Neuronal stem cell (in vitro differentiated cells): Measurements from ENCODE around the gene EMP1.
A peak's percentile ranks its signal among the peaks of the same experiment; 100 is the strongest.

Experiments
- DNase-seq: peaks from one replicate; pipeline ENCODE4 v3.0.0-alpha.2; 2013; ENCODE audit warnings: low spot score
- H2AFZ ChIP-seq: one replicate; pipeline ENCODE4 v1.6.1; 2013; ENCODE audit warnings: mild to moderate bottlenecking, low read length, inconsistent platforms
- H2AK5ac ChIP-seq: 2 replicates; pipeline ENCODE4 v1.6.1; 2013; ENCODE audit warnings: low read depth, mild to moderate bottlenecking, inconsistent platforms, low read length, moderate library complexity, mixed read lengths
- H2BK120ac ChIP-seq: 2 replicates; pipeline ENCODE4 v1.6.1; 2013; ENCODE audit warnings: low read depth, mild to moderate bottlenecking, inconsistent platforms, low read length, moderate library complexity, mixed read lengths
- H2BK12ac ChIP-seq: one replicate; pipeline ENCODE4 v1.6.1; 2013; ENCODE audit warnings: low read length, inconsistent platforms
- H2BK15ac ChIP-seq: 2 replicates; pipeline ENCODE4 v1.6.1; 2013; ENCODE audit warnings: mild to moderate bottlenecking, low read length, inconsistent platforms, mixed read lengths
- H2BK5ac ChIP-seq: one replicate; pipeline ENCODE4 v1.6.1; 2013; ENCODE audit warnings: inconsistent platforms, mild to moderate bottlenecking, low read length, moderate library complexity
- H3K14ac ChIP-seq: one replicate; pipeline ENCODE4 v1.6.1; 2013; ENCODE audit warnings: low read length, inconsistent platforms
- H3K18ac ChIP-seq: 2 replicates; pipeline ENCODE4 v1.6.1; 2013; ENCODE audit warnings: low read length, inconsistent platforms
- H3K23ac ChIP-seq: 2 replicates; pipeline ENCODE4 v1.6.1; 2013; ENCODE audit warnings: low read depth, mild to moderate bottlenecking, mixed read lengths, low read length, inconsistent platforms; ENCODE audit not compliant: poor library complexity
- H3K27ac ChIP-seq: replicated peaks from 3 replicates; pipeline ENCODE4 v1.5.1; 2013; ENCODE audit warnings: low read length, inconsistent platforms
- H3K27me3 ChIP-seq, 3 experiments: 2 replicates each; pipeline ENCODE4 v1.6.1; 2013; ENCODE audit warnings: low read length in 3 of 3, mild to moderate bottlenecking in 2 of 3, inconsistent platforms in 1 of 3, low read depth in 1 of 3, mixed read lengths in 1 of 3, moderate library complexity in 1 of 3; ENCODE audit not compliant: control insufficient read depth in 3 of 3, insufficient read depth in 3 of 3
- H3K36me3 ChIP-seq, 2 donors: replicated peaks in 1 of 2; 2 replicates each; pipeline ENCODE4 v1.6.1; 2013; ENCODE audit warnings: low read length in 2 of 2; ENCODE audit not compliant: control insufficient read depth in 2 of 2, insufficient read depth in 2 of 2
- H3K4ac ChIP-seq: 2 replicates; pipeline ENCODE4 v1.6.1; 2013; ENCODE audit warnings: inconsistent platforms, mild to moderate bottlenecking, low read length, moderate library complexity
- H3K4me1 ChIP-seq, 2 donors: 1 replicate in 1 of 2; 2 replicates in 1 of 2; pipeline ENCODE4 v1.6.1; 2013; ENCODE audit warnings: low read length in 2 of 2, low read depth in 1 of 2; ENCODE audit not compliant: control insufficient read depth in 2 of 2, insufficient read depth in 1 of 2
- H3K4me2 ChIP-seq: one replicate; pipeline ENCODE4 v1.6.1; 2013; ENCODE audit warnings: mild to moderate bottlenecking, low read length, inconsistent platforms; ENCODE audit not compliant: insufficient read depth, poor library complexity, severe bottlenecking
- H3K4me3 ChIP-seq, 2 donors: 2 replicates each; pipeline ENCODE4 v1.5.1; 2013; ENCODE audit warnings: low read length in 2 of 2, mild to moderate bottlenecking in 2 of 2, inconsistent platforms in 1 of 2, moderate library complexity in 1 of 2
- H3K79me1 ChIP-seq: one replicate; pipeline ENCODE4 v1.6.1; 2013; ENCODE audit warnings: low read depth, mild to moderate bottlenecking, inconsistent platforms, low read length, moderate library complexity
- H3K9ac ChIP-seq: one replicate; pipeline ENCODE4 v1.6.1; 2013; ENCODE audit warnings: mild to moderate bottlenecking, low read depth, low read length, inconsistent platforms; ENCODE audit not compliant: poor library complexity
- H3K9me3 ChIP-seq, 2 donors: replicated peaks in 1 of 2; 2 replicates each; pipeline versions ENCODE3 to v1.6.1; 2013; ENCODE audit warnings: low read length in 2 of 2, mild to moderate bottlenecking in 2 of 2, inconsistent platforms in 1 of 2, low read depth in 1 of 2, mixed read lengths in 1 of 2, moderate library complexity in 1 of 2; ENCODE audit not compliant: control insufficient read depth in 2 of 2, insufficient read depth in 1 of 2
- H4K8ac ChIP-seq: one replicate; pipeline ENCODE4 v1.6.1; 2013; ENCODE audit warnings: low read depth, mild to moderate bottlenecking, inconsistent platforms, low read length, moderate library complexity
- H4K91ac ChIP-seq: one replicate; pipeline ENCODE4 v1.6.1; 2013; ENCODE audit warnings: low read length, low read depth, mild to moderate bottlenecking, inconsistent platforms; ENCODE audit not compliant: poor library complexity
- WGBS, 2 donors: extraction: QIAGEN DNeasy Blood & Tissue Kit; methylation state at CpG; one replicate each; pipeline ENCODE4 v1.1.7; 2013; ENCODE audit warnings: missing lambda C conversion rate in 2 of 2, mixed read lengths in 1 of 2; ENCODE audit not compliant: insufficient read length in 2 of 2, insufficient replicate concordance in 1 of 2; ENCODE audit errors: extremely low coverage in 2 of 2; 5-methylcytosine and 5-hydroxymethylcytosine counted together

The EMP1 gene

DNA sequence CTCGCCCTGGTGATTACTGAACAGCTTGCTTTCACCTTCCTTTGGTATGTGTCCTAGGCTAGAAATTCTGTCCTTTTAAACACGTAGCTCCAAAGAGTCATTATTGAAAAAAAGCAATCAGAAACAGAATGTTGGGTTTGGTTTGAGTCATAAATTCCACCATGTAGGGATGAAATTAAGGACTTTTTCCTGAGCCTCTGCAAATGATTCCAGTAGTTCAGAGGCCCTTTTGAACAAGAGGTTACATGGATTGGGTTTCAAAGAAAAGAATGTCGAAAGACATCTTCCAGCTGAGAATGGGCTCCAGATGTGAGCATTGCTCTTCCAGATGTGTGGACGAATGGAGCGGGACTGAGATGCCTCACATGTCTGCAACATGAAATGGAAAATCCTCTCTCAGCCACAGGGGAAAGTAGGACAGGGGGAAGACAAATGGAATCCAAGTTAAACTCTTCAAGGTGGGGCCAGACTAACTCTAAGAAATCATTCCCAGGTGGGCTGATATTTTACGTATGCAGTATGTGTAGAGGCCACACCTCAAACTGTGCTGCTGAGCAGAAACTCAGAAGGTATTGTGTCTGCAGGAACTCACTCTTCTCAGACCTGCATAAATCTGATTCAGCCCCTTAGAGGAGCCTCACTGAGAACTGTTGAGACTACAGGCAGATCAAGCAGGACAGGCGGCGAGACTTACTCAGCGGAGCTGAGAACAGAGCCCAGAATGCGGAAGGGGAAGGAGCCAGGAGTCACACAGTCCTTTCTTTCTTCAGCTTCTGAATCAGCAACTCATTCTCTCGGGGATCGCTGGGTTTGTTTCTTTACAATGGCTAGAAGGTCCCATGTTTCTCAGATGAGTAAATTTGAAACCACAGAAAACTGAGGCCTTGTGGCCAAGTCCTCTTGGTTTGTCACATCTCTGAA is 23.3 kb upstream of the EMP1 start:
- Histone ChIP-seq H3K14ac (no peak overlapping the region), H3K4me1 (peaks cover 20 to 25% of the 10 kb centered on the region in 2 donors), H3K36me3 (no peaks in the 10 kb centered on the region), H2BK15ac (no peak overlapping the region), H3K9me3 (no peaks in the 10 kb centered on the region), H3K23ac (no peak overlapping the region), H3K27me3 (no peaks in the 10 kb centered on the region), H2AFZ (peak overlapping the region; percentile 85), H3K79me1 (no peaks in the 10 kb centered on the region), H4K8ac (no peak overlapping the region), H2BK12ac (no peak overlapping the region), H2AK5ac (no peak overlapping the region), H3K18ac (no peak overlapping the region), H3K9ac (no peak overlapping the region), H4K91ac (no peak overlapping the region), H3K4ac (no peak overlapping the region), H2BK5ac (no peak overlapping the region), H2BK120ac (no peak overlapping the region), H3K4me2 (no peak overlapping the region), H3K4me3 (no peak overlapping the region), H3K27ac (peak overlapping the region; percentile 47)
- no CpG with 5 or more reads among the region's 12 CpGs for WGBS, 2 donors
- no peak for DNase-seq

DNA sequence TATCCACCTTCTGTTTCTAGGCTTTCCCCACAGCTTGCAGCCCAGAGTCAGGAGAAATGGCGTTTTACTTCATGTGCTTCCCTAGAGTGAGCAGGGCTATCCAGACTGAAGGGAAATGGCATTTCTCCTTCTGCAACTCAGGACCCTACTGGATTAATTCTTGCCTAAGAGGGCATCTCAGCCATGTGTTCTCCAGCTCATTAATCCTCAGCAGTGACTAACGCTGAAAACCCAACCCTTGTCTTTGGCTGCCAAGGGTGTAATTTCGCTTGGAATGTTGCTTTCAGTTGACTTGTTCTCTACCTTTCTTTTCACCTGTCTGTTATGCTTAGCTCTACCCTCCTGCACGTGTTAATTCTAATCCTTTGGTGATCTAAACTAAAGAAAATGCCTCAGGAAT is 21.0 kb upstream of the EMP1 start:
- Histone ChIP-seq H3K23ac (no peak overlapping the region), H2BK15ac (no peak overlapping the region), H3K14ac (no peak overlapping the region), H3K27me3 (no peaks in the 10 kb centered on the region), H3K9me3 (no peaks in the 10 kb centered on the region), H2AK5ac (no peak overlapping the region), H3K27ac (no peak overlapping the region), H4K91ac (no peak overlapping the region), H2BK120ac (no peak overlapping the region), H3K4me2 (no peak overlapping the region), H2BK5ac (no peak overlapping the region), H2AFZ (no peak overlapping the region), H3K4ac (no peak overlapping the region), H3K79me1 (no peaks in the 10 kb centered on the region), H3K4me1 (peaks cover 27 to 38% of the 10 kb centered on the region in 2 donors), H3K18ac (no peak overlapping the region), H3K36me3 (no peaks in the 10 kb centered on the region), H3K9ac (no peak overlapping the region), H4K8ac (no peak overlapping the region), H3K4me3 (no peak overlapping the region), H2BK12ac (no peak overlapping the region)
- DNase-seq: no peak
- WGBS, 2 donors: no CpG with 5 or more reads among the region's 4 CpGs

DNA sequence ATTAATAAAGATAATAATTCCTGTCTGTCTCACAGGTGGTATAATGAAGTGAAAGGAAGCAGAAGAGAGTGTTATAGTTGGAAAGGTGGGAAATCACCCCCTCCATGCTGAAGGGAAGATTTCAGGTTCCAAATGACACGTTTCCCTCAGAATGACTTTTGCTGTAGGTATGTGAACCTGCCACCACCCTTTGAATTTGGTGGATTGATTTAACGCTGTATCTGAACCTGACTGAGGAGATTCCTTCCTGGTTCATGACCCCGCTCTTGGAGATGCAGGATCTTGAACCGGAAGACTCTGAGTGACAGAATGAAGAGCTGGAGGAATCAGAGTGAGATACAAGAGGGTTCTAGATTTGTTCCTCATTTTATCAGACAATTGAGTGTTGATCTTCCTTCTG is 20.3 kb upstream of the EMP1 start:
- H3K23ac ChIP-seq: no peak overlapping the region
- no peak overlapping the region for H2BK5ac ChIP-seq
- peak overlapping the region; percentile 13 for H2BK15ac ChIP-seq
- no peak overlapping the region for H3K18ac ChIP-seq
- no peaks in the 10 kb centered on the region for H3K27me3 ChIP-seq
- H3K9ac ChIP-seq: no peak overlapping the region
- no peak overlapping the region for H3K27ac ChIP-seq
- peaks cover 27 to 38% of the 10 kb centered on the region in 2 donors for H3K4me1 ChIP-seq
- no peak overlapping the region for H2AFZ ChIP-seq
- no peak overlapping the region for H3K14ac ChIP-seq
- no peak overlapping the region for H4K91ac ChIP-seq
- no peak overlapping the region for H3K4me3 ChIP-seq
- H2BK12ac ChIP-seq: no peak overlapping the region
- H3K4me2 ChIP-seq: no peak overlapping the region
- H3K4ac ChIP-seq: no peak overlapping the region
- no peak for DNase-seq
- WGBS, 2 donors: no CpG with 5 or more reads among the region's 4 CpGs
- H3K36me3 ChIP-seq: no peaks in the 10 kb centered on the region
- no peak overlapping the region for H2AK5ac ChIP-seq
- no peak overlapping the region for H4K8ac ChIP-seq
- no peak overlapping the region for H2BK120ac ChIP-seq
- no peaks in the 10 kb centered on the region for H3K79me1 ChIP-seq
- H3K9me3 ChIP-seq: no peaks in the 10 kb centered on the region

DNA sequence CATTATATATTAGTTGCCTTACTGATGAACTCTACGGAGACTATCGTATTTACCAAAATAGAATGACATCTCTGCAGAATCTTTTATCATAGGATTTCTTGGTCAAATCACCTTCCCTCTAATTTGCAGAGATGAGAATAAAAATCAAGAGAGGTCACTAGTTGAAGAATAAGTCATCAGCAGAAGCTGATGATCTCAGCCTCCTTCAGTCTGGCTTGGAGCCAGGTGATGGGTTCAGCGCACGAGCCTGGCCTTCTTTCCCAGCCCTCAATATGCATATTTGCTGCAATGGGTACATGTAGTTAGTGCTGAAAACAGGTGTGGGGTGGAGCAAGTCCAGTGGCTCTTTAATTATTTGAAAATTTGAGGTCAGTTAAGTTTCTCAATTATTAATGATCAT is 19.2 kb upstream of the EMP1 start:
- H3K4ac ChIP-seq: no peak overlapping the region
- no peaks in the 10 kb centered on the region for H3K36me3 ChIP-seq
- no peak overlapping the region for H4K91ac ChIP-seq
- no peak overlapping the region for H2BK5ac ChIP-seq
- no peak overlapping the region for H3K27ac ChIP-seq
- no peak overlapping the region for H3K4me2 ChIP-seq
- no peak overlapping the region for H4K8ac ChIP-seq
- no peak overlapping the region for H2BK12ac ChIP-seq
- no peak overlapping the region for H2BK120ac ChIP-seq
- H3K23ac ChIP-seq: no peak overlapping the region
- DNase-seq: no peak
- no CpG with 5 or more reads among the region's 4 CpGs for WGBS, 2 donors
- H3K9ac ChIP-seq: no peak overlapping the region
- H2AFZ ChIP-seq: no peak overlapping the region
- H2BK15ac ChIP-seq: no peak overlapping the region
- H3K18ac ChIP-seq: no peak overlapping the region
- no peaks in the 10 kb centered on the region for H3K9me3 ChIP-seq
- no peak overlapping the region for H2AK5ac ChIP-seq
- H3K4me3 ChIP-seq: no peak overlapping the region
- peaks cover 21 to 28% of the 10 kb centered on the region in 2 donors for H3K4me1 ChIP-seq
- no peaks in the 10 kb centered on the region for H3K27me3 ChIP-seq
- H3K79me1 ChIP-seq: no peaks in the 10 kb centered on the region
- no peak overlapping the region for H3K14ac ChIP-seq
